Amygdala (tissue), 56 donors: ENCODE results near the gene VAMP2.

ENCODE experiments used
- DNase-seq, 56 donors: peaks; one replicate each; lab custom pipeline; 2025; lab: John Stamatoyannopoulos, UW

Gene VAMP2

GRCh38 chr17:8116776-8117175, 46.0 kb downstream of the VAMP2 start:
- DNase-seq = no peak

- DNase-seq = no peak
Observed at GRCh38 chr17:8110907-8111306, 51.8 kb downstream of the VAMP2 start.

GRCh38 chr17:8110456-8110804, 52.3 kb downstream of the VAMP2 start:
- DNase-seq = no peak

- peak in 15 of 56 donors; percentile 4 to 61 (median 15) for DNase-seq
Observed at GRCh38 chr17:8109661-8110455, 52.9 kb downstream of the VAMP2 start.
